Activated T-helper 17 cell treated with anti-CD3 and anti-CD28 coated beads, Interleukin-2, amount 50 U/mL, for 72 hours (primary cell): Measurements from ENCODE around the gene MIA2. TPM values are rescaled to one million over a fixed set of nuclear protein-coding genes. Genes with fewer than 3 reads are reported as not detected.
"Not testable (repeated sequence)": the region's sequence is repeated elsewhere in the genome, so short reads cannot be mapped to it uniquely, and the experiment has no call there.

Experiments
- ATAC-seq: fragments of 150-1000 bp; cut with Tn5 transposase; replicated peaks from 2 replicates; pipeline ENCODE4 v1.10.0; 2021; ENCODE audit warnings: mild to moderate bottlenecking, moderate library complexity
- H3K27ac Mint-ChIP-seq: one replicate; pipeline ENCODE4 v1.8.0; 2022; ENCODE audit warnings: mixed read lengths
- H3K27me3 Mint-ChIP-seq: one replicate; pipeline ENCODE4 v1.8.0; 2022; ENCODE audit warnings: mixed read lengths
- H3K36me3 Mint-ChIP-seq: one replicate; pipeline ENCODE4 v1.8.0; 2022; ENCODE audit warnings: low read depth, mild to moderate bottlenecking, mixed read lengths
- H3K4me1 Mint-ChIP-seq: one replicate; pipeline ENCODE4 v1.8.0; 2022; ENCODE audit warnings: mixed read lengths
- H3K4me3 Mint-ChIP-seq: one replicate; pipeline ENCODE4 v1.8.0; 2022; ENCODE audit warnings: mild to moderate bottlenecking, mixed read lengths
- H3K9me3 Mint-ChIP-seq: one replicate; pipeline ENCODE4 v1.8.0; 2022; ENCODE audit warnings: mixed read lengths
- total RNA-seq, 2 donors: library from RNA; stranded (reverse); gene quantifications; one replicate each; pipeline ENCODE4 v1.2.3, GENCODE V29; 2022

The MIA2 gene
- total RNA-seq, 2 donors from 2014 or later = 15.4 to 17.7 TPM

DNA sequence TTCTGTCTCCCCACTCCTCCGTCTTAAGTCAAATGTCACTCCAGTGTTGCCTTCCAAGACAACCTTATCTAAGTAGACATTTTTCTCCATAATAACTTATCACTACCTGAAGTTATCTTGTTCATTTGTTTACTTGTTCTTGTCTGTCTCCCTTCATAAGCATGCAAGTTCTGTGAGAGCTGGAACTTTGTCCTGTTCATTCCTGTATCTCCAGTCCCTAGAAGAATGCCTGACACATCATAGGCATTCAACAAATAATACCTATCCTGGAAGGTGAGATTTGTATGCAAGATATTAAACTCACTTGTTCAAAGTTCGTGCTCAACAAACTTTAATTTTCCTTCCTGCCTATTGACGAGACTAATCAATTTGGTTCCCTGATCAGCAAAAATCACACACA is 5.7 kb upstream of the MIA2 start:
- Mint-ChIP-seq H3K9me3 (no peaks in the 10 kb centered on the region), H3K4me3 (peak overlapping the region; percentile 83)

DNA sequence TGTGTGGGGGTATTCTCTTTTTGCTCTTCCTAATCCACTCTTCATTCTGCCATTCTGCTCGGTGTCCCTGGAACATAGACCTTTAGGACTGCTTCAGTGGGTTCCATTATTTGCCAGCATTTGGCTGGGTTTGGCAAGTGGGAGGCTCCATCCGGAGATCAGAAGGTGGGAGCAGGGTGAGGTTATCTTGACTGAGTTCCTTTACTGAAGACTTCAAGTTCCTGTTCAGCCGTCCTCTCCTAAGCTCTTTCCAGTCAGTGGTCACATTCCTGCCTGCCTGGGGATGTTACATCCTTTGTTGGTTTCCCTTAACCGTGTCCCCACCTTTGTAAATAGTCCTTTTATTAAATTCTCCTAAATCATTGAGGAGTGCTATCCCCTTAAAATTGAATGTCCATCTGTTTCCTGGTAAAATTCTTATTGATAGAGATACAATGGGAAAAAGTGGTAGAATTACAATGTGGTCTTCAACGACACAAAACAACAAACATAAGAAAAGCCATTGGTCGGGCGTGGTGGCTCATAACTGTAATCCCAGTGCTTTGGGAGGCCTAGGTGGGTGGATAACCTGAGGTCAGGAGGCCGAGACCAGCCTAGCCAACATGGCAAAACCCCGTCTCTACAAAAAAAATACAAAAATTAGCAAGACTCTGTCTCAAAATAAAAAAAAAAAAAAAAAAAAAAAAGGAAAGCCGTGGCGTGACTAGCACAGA is 5.0 kb upstream of the MIA2 start:
- no peak for ATAC-seq
- no peaks in the 10 kb centered on the region for H3K36me3 Mint-ChIP-seq
- H3K9me3 Mint-ChIP-seq = no peaks in the 10 kb centered on the region
- peak overlapping the region; percentile 83 for H3K4me3 Mint-ChIP-seq
- peaks cover 29% of the 10 kb centered on the region for H3K4me1 Mint-ChIP-seq
- H3K27ac Mint-ChIP-seq = peak overlapping the region; percentile 97
- no peaks in the 10 kb centered on the region for H3K27me3 Mint-ChIP-seq

More for the DNA sequence above, 5.7 kb upstream of the MIA2 start:
- no peaks in the 10 kb centered on the region for H3K27me3 Mint-ChIP-seq
- peaks cover 29% of the 10 kb centered on the region for H3K4me1 Mint-ChIP-seq
- H3K27ac Mint-ChIP-seq = peak overlapping the region; percentile 97
- no peaks in the 10 kb centered on the region for H3K36me3 Mint-ChIP-seq
- ATAC-seq = no peak

DNA sequence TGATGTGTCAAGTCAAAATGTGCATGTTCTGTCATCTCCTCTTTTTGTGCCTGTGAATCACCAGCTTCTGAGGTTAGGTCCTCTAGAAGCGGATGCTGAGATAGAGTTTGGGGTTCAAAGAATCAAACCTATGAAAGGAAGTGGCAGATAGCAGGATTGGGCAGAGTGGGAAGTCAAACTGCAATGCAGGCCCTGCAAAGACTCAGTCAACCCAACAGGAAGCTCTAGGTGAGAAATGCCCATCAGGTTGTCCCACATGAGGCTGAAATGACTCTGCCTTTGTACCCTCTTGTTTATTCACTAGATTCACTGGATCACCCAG is 4.5 kb upstream of the MIA2 start:
- Mint-ChIP-seq H3K4me3 (peak overlapping the region; percentile 83), H3K27me3 (no peaks in the 10 kb centered on the region), H3K27ac (peak overlapping the region; percentile 97), H3K36me3 (no peaks in the 10 kb centered on the region), H3K9me3 (no peaks in the 10 kb centered on the region), H3K4me1 (peaks cover 29% of the 10 kb centered on the region)
- ATAC-seq = peak; percentile 95

DNA sequence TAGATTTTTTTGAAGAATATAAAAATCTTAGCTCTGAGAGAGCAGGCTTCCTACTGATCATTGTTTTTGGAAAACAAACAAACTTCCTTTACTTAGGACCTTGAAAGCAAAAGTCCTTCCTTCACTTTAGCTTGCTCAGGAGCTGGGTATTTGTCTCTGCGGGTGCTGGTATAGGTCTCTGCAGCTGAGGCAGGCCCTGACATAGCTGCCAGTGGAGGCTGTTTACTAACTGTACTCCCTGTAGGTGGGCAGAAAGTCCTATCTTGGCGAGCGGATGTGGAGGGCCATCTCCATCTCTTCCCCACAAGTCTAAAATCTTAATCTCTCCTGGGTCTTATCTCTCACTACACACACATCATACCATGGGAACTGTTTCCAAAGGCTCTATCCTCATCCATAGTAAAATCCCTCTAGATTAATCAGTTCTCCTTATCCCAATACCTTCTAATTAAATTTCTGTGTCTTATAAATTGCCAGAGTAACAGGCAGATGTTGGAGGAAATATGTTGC is 4.1 kb upstream of the MIA2 start:
- Mint-ChIP-seq H3K27me3 (no peaks in the 10 kb centered on the region), H3K4me1 (peaks cover 29% of the 10 kb centered on the region), H3K27ac (peak overlapping the region; percentile 97), H3K9me3 (no peaks in the 10 kb centered on the region), H3K4me3 (peak overlapping the region; percentile 83), H3K36me3 (no peaks in the 10 kb centered on the region)
- peak; percentile 9 for ATAC-seq

DNA sequence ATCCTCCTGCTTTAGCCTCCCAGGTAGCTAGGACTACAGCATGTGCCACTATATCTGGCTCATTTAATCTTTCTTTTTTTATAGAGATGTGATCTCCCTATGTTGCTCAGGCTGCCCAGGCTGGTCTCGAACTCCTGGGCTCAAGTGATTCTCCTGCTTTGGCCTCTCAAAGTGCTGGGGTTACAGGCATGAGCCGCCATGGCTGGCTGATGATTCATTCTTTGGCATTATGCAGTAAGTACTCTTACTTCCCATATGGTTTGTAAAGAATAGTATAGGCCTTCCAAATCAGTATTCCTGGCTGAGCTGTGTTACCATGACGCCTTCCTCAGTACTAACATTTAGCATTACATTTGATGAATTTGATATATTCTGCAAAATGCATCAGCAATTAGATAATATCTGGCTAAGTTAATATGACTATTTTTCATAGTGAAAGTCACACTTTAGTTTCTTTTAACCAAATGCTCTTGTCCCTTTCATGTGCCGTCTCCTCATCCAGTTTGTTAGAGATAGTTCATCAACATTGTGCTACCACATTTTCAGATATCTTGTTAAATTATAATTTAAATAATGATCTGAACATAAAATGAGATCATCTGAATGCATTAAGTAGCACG is 3.2 kb upstream of the MIA2 start:
- ATAC-seq = no peak
- Mint-ChIP-seq H3K9me3 (no peaks in the 10 kb centered on the region), H3K27me3 (no peaks in the 10 kb centered on the region), H3K36me3 (no peaks in the 10 kb centered on the region), H3K4me1 (peaks cover 29% of the 10 kb centered on the region), H3K27ac (peak overlapping the region; percentile 97), H3K4me3 (peak overlapping the region; percentile 83)

DNA sequence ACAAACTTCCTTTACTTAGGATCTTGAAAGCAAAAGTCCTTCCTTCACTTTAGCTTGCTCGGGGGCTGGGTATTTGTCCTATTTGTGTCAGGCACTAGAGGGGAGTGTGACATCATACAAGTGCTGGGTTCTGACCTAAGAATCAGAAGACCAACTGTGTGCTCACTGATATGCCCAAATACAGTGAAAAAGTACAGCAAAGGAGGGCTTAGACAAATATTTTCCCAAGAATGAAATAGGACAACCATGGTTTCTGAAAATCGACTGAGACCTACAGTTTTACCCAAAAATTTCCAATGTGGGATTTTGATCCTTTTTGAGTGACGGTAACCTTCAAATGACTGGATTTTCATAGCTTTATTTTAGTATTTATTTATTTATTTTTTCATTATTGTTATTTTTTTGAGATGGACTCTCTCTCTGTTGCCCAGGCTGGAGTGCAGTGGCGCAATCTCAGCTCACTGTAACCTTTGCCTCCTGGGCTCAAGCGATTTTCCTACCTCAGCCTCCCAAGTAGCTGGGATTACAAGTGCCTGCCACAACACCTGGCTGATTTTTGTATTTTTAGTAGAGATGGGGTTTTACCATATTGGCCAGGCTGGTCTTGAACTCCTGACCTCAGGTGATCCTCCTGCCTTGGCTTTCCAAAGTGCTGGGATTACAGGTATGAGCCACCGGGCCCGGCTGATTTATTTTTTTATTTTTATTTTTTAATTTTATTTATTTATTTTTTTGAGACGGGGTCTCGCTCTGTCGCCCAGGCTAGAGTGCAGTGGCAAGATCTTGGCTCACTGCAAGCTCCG is 1.8 kb upstream of the MIA2 start:
- H3K4me1 Mint-ChIP-seq = peaks cover 29% of the 10 kb centered on the region
- H3K36me3 Mint-ChIP-seq, H3K27me3 Mint-ChIP-seq, ATAC-seq, H3K9me3 Mint-ChIP-seq, H3K27ac Mint-ChIP-seq: not testable (repeated sequence)
- H3K4me3 Mint-ChIP-seq = peak overlapping the region; percentile 25

DNA sequence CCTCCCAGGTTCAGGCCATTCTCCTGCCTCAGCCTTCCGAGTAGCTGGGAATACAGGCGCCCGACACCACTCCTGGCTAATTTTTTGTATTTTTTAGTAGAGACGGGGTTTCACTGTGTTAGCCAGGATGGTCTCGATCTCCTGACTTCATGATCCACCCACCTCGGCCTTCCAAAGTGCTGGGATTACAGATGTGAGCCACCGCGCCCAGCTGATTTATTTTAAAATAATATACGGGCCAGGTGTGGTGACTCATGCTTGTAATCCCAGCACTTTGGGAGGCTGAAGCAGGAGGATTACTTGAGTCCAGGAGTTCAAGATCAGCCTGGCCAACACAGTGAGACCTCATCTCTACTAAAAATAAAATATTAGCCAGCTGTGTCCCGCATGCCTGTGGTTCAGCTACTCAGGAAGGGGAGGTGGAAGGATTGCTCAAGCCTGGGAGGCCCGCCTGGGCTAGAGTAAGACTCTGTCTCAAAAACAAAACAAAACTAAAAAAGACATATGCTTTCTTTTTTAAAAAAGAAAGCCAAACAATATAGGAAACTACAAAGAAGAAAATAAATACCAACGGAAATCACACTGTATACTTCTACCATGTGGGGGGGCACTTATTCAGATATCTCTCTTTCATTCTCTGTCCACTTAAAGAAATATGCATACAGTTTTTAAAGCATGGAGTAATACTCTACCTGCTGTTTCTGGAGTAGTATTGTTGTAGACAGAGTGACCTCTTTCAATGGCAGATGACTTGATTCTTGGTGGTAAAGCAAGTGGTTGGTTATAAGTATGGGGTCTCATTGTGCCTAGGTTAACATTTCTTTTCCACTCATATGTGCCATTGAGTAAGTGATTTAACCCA is 930 bp upstream of the MIA2 start:
- Mint-ChIP-seq H3K27ac (peak overlapping the region; percentile 21), H3K36me3 (no peaks in the 10 kb centered on the region), H3K9me3 (no peaks in the 10 kb centered on the region), H3K4me3 (no peak overlapping the region), H3K27me3 (no peaks in the 10 kb centered on the region), H3K4me1 (peaks cover 29% of the 10 kb centered on the region)
- no peak for ATAC-seq

DNA sequence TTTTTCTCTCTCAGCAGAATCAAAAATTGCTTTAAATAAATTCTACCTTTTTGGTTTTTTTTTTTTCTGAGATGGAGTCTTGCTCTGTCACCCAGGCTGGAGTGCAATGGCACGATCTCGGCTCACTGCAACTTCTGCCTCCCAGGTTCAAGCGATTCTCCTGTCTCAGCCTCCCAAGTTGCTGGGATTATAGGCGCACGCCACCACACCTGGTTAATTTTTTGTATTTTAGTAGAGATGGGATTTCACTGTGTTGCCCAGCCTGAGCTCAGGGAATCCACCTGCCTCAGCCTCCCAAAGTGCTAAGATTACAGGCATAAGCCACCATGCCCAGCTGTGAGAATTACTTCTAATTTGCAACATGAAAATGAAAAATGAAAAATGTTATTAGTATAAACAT is 1.3 kb downstream of the MIA2 start:
- H3K4me1 Mint-ChIP-seq = peaks cover 12% of the 10 kb centered on the region
- H3K27ac Mint-ChIP-seq, ATAC-seq, H3K27me3 Mint-ChIP-seq, H3K4me3 Mint-ChIP-seq, H3K36me3 Mint-ChIP-seq, H3K9me3 Mint-ChIP-seq: not testable (repeated sequence)

DNA sequence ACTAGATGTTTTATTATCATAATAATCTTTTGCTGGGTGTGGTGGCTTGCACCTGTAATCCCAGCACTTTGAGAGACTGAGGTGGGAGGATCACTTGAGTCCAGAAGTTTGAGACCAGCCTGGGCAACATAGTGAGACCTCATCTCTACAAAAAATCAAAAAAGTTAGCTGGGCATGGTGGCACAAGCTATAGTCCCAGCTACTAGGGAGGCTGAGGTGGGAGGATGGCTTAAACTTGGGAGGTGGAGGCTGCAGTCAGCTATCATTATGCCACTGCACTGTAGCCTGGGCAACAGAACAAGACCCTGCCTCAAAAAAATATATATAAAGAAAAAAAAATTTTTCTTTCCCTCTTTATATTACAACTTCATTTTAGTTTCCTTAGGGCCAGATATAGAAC is 1.8 kb downstream of the MIA2 start:
- not testable (repeated sequence) for H3K4me1 Mint-ChIP-seq, H3K27me3 Mint-ChIP-seq, H3K4me3 Mint-ChIP-seq, H3K36me3 Mint-ChIP-seq, H3K27ac Mint-ChIP-seq, H3K9me3 Mint-ChIP-seq, ATAC-seq

DNA sequence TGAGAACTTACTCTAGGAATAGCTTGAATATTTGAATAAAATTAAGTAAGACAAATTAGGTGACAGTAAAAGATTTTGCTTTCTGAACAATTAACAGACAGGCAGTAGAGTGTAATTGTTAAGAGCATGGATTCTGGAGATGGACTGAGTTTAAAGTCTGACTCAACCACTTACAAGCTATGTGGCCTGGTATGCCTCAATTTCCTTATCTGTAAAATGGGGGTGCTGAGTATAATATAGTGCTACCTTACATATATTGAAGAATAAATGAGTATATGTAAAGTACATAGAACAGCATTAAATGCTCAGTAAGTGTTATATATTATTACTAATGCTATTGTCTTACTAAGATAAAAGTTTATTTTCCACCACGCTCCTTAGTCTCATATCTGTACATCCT is 7.1 kb downstream of the MIA2 start:
- H3K4me3 Mint-ChIP-seq = no peak overlapping the region
- no peaks in the 10 kb centered on the region for H3K27me3 Mint-ChIP-seq
- H3K27ac Mint-ChIP-seq = no peak overlapping the region
- no peaks in the 10 kb centered on the region for H3K9me3 Mint-ChIP-seq
- H3K36me3 Mint-ChIP-seq = no peaks in the 10 kb centered on the region
- no peaks in the 10 kb centered on the region for H3K4me1 Mint-ChIP-seq
- ATAC-seq = no peak

DNA sequence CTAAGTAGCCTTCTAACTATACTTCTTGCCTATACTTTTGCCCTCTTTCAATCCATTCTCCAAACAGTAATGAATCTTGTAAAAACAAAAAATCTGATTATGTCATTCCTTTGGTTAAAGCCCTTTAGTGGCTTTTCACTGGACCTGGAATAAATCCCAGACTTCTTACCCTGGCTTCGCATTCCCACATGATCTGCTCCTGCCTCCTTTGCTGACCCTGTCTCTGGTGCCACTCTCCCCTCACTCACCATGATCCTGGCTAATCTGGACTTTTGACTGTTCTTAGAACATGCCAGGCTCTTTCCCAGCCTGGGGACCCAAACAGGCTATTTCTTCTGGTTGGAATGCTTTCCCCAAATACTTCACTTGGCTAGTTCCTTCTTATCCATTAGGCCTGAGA is 7.9 kb downstream of the MIA2 start:
- no peak for ATAC-seq
- no peaks in the 10 kb centered on the region for H3K4me1 Mint-ChIP-seq
- H3K4me3 Mint-ChIP-seq = no peak overlapping the region
- H3K27me3 Mint-ChIP-seq = no peaks in the 10 kb centered on the region
- no peaks in the 10 kb centered on the region for H3K9me3 Mint-ChIP-seq
- H3K27ac Mint-ChIP-seq = peak overlapping the region; percentile 5
- H3K36me3 Mint-ChIP-seq = no peaks in the 10 kb centered on the region

DNA sequence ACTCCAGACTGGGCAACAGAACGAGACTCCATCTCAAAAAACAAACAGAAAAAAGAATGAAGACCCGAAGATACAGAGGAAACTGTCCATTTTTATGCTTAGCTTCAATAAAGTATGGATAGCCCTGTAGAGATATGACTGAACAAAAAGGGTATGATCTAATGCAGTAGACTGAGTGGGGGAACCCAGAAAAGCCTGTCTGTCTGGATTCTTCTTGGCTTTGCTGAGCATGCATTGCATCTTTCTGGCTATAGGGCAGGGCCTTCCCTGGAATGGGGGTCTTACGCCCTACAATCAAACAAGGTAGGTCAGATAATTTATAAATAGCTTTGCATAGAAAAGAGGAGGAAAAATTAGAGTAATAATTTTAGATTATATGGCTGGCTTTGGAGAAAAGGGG is 10.1 kb downstream of the MIA2 start:
- H3K27ac Mint-ChIP-seq = no peak overlapping the region
- ATAC-seq = no peak

DNA sequence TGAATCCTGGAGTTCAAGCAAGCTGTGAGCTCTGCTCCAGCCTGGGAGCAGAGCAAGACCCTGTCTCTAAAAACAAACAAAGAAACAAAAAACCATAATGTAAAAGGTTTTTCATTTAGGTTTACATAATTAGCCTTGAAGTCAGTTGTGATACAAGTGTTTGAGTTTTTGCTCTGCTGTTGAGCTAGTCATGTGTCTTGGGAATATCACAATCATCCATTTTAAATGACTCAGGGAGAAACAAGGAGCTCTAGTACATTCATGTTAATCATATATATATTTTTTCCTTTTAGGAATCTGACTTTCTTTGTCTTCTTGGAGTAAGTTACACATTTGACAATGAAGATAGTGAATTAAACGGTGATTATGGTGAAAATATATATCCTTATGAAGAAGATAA is 12.9 kb downstream of the MIA2 start:
- Mint-ChIP-seq H3K36me3 (no peaks in the 10 kb centered on the region), H3K4me1 (no peaks in the 10 kb centered on the region), H3K27ac (no peak overlapping the region), H3K9me3 (no peaks in the 10 kb centered on the region), H3K27me3 (peaks cover 4% of the 10 kb centered on the region), H3K4me3 (no peak overlapping the region)
- no peak for ATAC-seq

More for the DNA sequence above, 10.1 kb downstream of the MIA2 start:
- Mint-ChIP-seq H3K4me3 (no peak overlapping the region), H3K9me3 (no peaks in the 10 kb centered on the region), H3K27me3 (peaks cover 4% of the 10 kb centered on the region), H3K4me1 (no peaks in the 10 kb centered on the region), H3K36me3 (no peaks in the 10 kb centered on the region)

DNA sequence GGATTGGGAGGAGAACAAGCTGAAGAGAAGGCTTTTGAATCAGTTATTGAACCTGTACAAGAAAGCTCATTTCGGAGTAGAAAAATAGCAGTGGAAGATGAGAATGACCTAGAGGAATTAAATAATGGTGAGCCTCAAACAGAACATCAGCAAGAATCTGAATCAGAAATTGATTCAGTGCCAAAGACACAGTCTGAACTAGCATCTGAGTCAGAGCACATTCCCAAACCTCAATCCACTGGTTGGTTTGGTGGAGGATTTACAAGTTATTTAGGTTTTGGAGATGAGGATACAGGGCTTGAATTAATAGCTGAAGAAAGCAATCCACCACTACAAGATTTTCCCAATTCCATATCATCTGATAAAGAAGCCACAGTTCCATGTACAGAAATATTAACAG is 13.5 kb downstream of the MIA2 start:
- Mint-ChIP-seq H3K27me3 (peaks cover 4% of the 10 kb centered on the region), H3K4me1 (no peaks in the 10 kb centered on the region), H3K9me3 (no peaks in the 10 kb centered on the region), H3K4me3 (no peak overlapping the region), H3K36me3 (no peaks in the 10 kb centered on the region), H3K27ac (no peak overlapping the region)
- no peak for ATAC-seq
